Neural progenitor cell (in vitro differentiated cells): ENCODE data around the gene FSCN2. TPM values are rescaled to one million over a fixed set of nuclear protein-coding genes. Genes with fewer than 3 reads are reported as not detected.

Source experiments
- DNase-seq: peaks from one replicate; pipeline ENCODE4 v3.0.0-alpha.2; 2016; ENCODE audit warnings: low spot score
- H2AFZ ChIP-seq: fragments of 200-600 bp; sonication (generic); replicated peaks from 2 replicates; pipeline ENCODE4 v1.6.1; 2016; ENCODE audit warnings: antibody characterized with exemption
- H3F3A ChIP-seq: fragments of 200-600 bp; sonication (generic); 2 replicates; pipeline ENCODE4 v1.6.1; 2016; ENCODE audit warnings: antibody characterized with exemption, low read depth
- H3K27ac ChIP-seq: fragments of 200-600 bp; sonication (generic); 2 replicates; pipeline ENCODE4 v1.5.1; 2016; ENCODE audit warnings: mild to moderate bottlenecking
- H3K27me3 ChIP-seq: fragments of 200-600 bp; sonication (generic); 2 replicates; pipeline ENCODE4 v1.6.1; 2016; ENCODE audit warnings: mild to moderate bottlenecking, moderate library complexity
- H3K36me3 ChIP-seq: fragments of 200-600 bp; sonication (generic); 2 replicates; pipeline ENCODE4 v1.5.1; 2016
- H3K4me1 ChIP-seq: fragments of 200-600 bp; sonication (generic); 2 replicates; pipeline ENCODE4 v1.6.1; 2016; ENCODE audit warnings: mixed run types
- H3K4me2 ChIP-seq: fragments of 200-600 bp; sonication (generic); 2 replicates; pipeline ENCODE4 v1.6.1; 2016
- H3K4me3 ChIP-seq: fragments of 200-600 bp; sonication (generic); 2 replicates; pipeline ENCODE4 v1.5.1; 2016
- H3K79me2 ChIP-seq: fragments of 200-600 bp; sonication (generic); 2 replicates; pipeline ENCODE4 v1.6.1; 2016; ENCODE audit warnings: low read depth
- H3K9ac ChIP-seq: fragments of 200-600 bp; sonication (generic); 2 replicates; pipeline ENCODE4 v1.6.1; 2016
- H3K9me3 ChIP-seq: fragments of 200-600 bp; sonication (generic); 2 replicates; pipeline ENCODE4 v1.5.1; 2016; ENCODE audit warnings: low read depth
- H4K20me1 ChIP-seq: fragments of 200-600 bp; sonication (generic); 2 replicates; pipeline ENCODE4 v1.6.1; 2016; ENCODE audit warnings: low read depth
- H3K27ac Mint-ChIP-seq: 3 replicates; pipeline ENCODE4 v1.8.0; 2021; ENCODE audit warnings: mixed read lengths
- H3K27me3 Mint-ChIP-seq: 2 replicates; pipeline ENCODE4 v1.8.0; 2022; ENCODE audit warnings: low read depth, mild to moderate bottlenecking, inconsistent platforms, moderate library complexity, mixed read lengths; ENCODE audit not compliant: insufficient read depth
- H3K36me3 Mint-ChIP-seq: 3 replicates; pipeline ENCODE4 v1.8.0; 2021; ENCODE audit warnings: mixed read lengths
- H3K4me1 Mint-ChIP-seq: 3 replicates; pipeline ENCODE4 v1.8.0; 2021; ENCODE audit warnings: mixed read lengths
- H3K4me3 Mint-ChIP-seq: 3 replicates; pipeline ENCODE4 v1.8.0; 2021; ENCODE audit warnings: mild to moderate bottlenecking, moderate library complexity, mixed read lengths
- H3K9me3 Mint-ChIP-seq: 3 replicates; pipeline ENCODE4 v1.8.0; 2020; ENCODE audit warnings: mixed read lengths
- EZH2 ChIP-seq: fragments of 200-600 bp; sonication (generic); IDR thresholded peaks from 2 replicates; pipeline ENCODE4 v1.6.1; 2017; ENCODE audit warnings: antibody characterized with exemption, mild to moderate bottlenecking, moderate library complexity
- EZH2phosphoT487 ChIP-seq: fragments of 200-600 bp; sonication (generic); IDR thresholded peaks from 2 replicates; pipeline ENCODE4 v1.6.1; 2017; ENCODE audit warnings: antibody characterized with exemption
- total RNA-seq: library from RNA; depleted of rRNA; stranded (reverse); fragments of >200 nt; gene quantifications from 2 replicates; pipeline ENCODE4 v1.2.3, GENCODE V29; 2015; ENCODE audit warnings: low replicate concordance
- TF ChIP-seq, protein P1 (sequence below): fragments of 200-600 bp; sonication (generic); IDR thresholded peaks from 2 replicates; pipeline ENCODE4 v1.5.1; 2017; ENCODE audit warnings: antibody characterized with exemption, mild to moderate bottlenecking

The FSCN2 gene
- total RNA-seq, 1 donor from 2014 or later, result not detected

DNA sequence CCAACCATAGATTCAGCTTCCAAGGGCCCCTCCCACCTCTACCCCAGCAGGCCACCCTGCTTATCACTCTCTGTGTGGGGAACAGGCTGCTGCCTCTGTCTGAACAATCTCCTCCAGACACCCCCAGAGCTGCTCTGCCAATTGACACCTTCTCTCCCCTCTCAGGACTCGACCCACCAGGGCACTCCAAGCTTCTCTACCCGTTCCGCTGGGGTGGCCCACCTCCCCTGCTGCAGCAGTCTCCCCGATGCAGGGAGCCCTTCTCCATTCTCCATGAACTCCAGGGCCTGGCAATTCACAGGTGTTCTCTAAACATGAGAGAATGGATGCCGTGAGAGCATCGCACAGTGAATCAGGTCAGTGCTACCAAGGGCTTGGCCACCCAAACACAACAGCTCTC, 52.3 kb downstream of the FSCN2 start:
- H3K4me3 Mint-ChIP-seq, result no peak overlapping the region
- Histone ChIP-seq H3K27ac (no peak overlapping the region), H3K4me3 (no peak overlapping the region), H3K9me3 (no peaks in the 10 kb centered on the region), H3K36me3 (peaks cover 5% of the 10 kb centered on the region), H3K4me2 (no peak overlapping the region), H3K79me2 (no peaks in the 10 kb centered on the region), H3K27me3 (no peaks in the 10 kb centered on the region), H3K4me1 (no peaks in the 10 kb centered on the region), H3F3A (no peaks in the 10 kb centered on the region), H3K9ac (peak overlapping the region; percentile 42), H4K20me1 (peaks cover 5% of the 10 kb centered on the region), H2AFZ (no peak overlapping the region)
- H3K4me1 Mint-ChIP-seq, result peaks cover 3% of the 10 kb centered on the region
- peaks cover 22% of the 10 kb centered on the region for H3K36me3 Mint-ChIP-seq
- H3K27me3 Mint-ChIP-seq, result peaks cover 11% of the 10 kb centered on the region
- peak overlapping the region; percentile 64 for H3K27ac Mint-ChIP-seq
- no peaks in the 10 kb centered on the region for H3K9me3 Mint-ChIP-seq
- no peak for DNase-seq
- TF ChIP-seq EZH2, result no peak
- no peak for TF ChIP-seq EZH2phosphoT487
- TF ChIP-seq, protein P1, sequence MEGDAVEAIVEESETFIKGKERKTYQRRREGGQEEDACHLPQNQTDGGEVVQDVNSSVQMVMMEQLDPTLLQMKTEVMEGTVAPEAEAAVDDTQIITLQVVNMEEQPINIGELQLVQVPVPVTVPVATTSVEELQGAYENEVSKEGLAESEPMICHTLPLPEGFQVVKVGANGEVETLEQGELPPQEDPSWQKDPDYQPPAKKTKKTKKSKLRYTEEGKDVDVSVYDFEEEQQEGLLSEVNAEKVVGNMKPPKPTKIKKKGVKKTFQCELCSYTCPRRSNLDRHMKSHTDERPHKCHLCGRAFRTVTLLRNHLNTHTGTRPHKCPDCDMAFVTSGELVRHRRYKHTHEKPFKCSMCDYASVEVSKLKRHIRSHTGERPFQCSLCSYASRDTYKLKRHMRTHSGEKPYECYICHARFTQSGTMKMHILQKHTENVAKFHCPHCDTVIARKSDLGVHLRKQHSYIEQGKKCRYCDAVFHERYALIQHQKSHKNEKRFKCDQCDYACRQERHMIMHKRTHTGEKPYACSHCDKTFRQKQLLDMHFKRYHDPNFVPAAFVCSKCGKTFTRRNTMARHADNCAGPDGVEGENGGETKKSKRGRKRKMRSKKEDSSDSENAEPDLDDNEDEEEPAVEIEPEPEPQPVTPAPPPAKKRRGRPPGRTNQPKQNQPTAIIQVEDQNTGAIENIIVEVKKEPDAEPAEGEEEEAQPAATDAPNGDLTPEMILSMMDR, result no peak

DNA sequence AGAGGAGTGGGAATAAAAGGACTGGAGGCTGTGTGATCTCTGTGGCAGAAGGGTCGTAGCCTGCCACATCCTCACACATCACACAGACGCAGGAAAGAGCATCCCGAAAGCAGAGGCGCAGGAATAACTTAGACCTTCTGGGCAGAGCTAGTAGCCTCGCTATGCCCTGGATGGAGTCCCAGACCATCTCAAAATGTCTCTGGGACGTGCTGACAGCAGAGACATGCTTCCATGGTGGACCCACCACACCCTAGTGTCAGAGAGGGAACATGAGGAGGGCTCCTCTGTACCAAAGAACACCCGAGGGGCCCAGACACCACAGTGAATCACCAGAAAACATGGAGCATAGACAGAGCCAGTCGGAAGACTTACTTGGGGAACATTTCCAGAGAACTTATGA, 53.6 kb downstream of the FSCN2 start:
- no peak overlapping the region for H2AFZ ChIP-seq
- H3K9me3 Mint-ChIP-seq, result no peaks in the 10 kb centered on the region
- no peaks in the 10 kb centered on the region for H3F3A ChIP-seq
- H3K36me3 Mint-ChIP-seq, result peaks cover 26% of the 10 kb centered on the region
- no peak overlapping the region for H3K27ac Mint-ChIP-seq
- H4K20me1 ChIP-seq, result peaks cover 5% of the 10 kb centered on the region
- H3K4me3 ChIP-seq, result no peak overlapping the region
- H3K4me1 Mint-ChIP-seq, result peaks cover 3% of the 10 kb centered on the region
- no peak overlapping the region for H3K9ac ChIP-seq
- H3K9me3 ChIP-seq, result no peaks in the 10 kb centered on the region
- DNase-seq, result no peak
- no peaks in the 10 kb centered on the region for H3K36me3 ChIP-seq
- peaks cover 11% of the 10 kb centered on the region for H3K27me3 Mint-ChIP-seq
- H3K4me1 ChIP-seq, result no peaks in the 10 kb centered on the region
- no peak overlapping the region for H3K27ac ChIP-seq
- H3K4me3 Mint-ChIP-seq, result no peak overlapping the region
- TF ChIP-seq, protein P1, result no peak
- TF ChIP-seq EZH2 (no peak), EZH2phosphoT487 (no peak)
- H3K79me2 ChIP-seq, result no peaks in the 10 kb centered on the region
- H3K27me3 ChIP-seq, result no peaks in the 10 kb centered on the region
- no peak overlapping the region for H3K4me2 ChIP-seq

DNA sequence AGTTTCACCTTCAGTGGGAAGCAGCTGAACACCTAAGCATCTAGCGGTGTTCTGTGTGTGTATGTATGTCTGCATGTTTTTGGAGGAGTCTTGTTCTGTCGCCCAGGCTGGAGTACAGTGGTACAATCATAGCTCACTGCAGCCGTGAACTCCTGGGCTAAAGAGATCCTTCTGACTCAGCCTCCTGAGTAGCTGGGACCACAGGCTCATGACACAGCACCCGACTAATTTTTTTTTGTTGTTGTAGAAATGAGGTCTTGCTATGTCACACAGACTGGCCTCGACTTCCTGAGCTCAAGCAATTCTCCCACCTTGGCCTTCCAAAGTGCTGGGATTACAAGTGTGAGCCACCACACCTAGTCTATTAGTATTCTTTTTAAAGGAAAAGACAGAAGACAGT, 54.2 kb downstream of the FSCN2 start:
- Histone ChIP-seq H3K4me1 (no peaks in the 10 kb centered on the region), H3K27me3 (no peaks in the 10 kb centered on the region), H4K20me1 (peaks cover 5% of the 10 kb centered on the region), H3K9ac (no peak overlapping the region), H2AFZ (no peak overlapping the region), H3K4me2 (no peak overlapping the region), H3K9me3 (no peaks in the 10 kb centered on the region), H3F3A (no peaks in the 10 kb centered on the region), H3K36me3 (no peaks in the 10 kb centered on the region), H3K79me2 (no peaks in the 10 kb centered on the region), H3K27ac (no peak overlapping the region), H3K4me3 (no peak overlapping the region)
- DNase-seq, result no peak
- Mint-ChIP-seq H3K36me3 (peaks cover 27% of the 10 kb centered on the region), H3K4me3 (no peak overlapping the region), H3K27me3 (peaks cover 11% of the 10 kb centered on the region), H3K27ac (no peak overlapping the region), H3K9me3 (no peaks in the 10 kb centered on the region), H3K4me1 (peaks cover 3% of the 10 kb centered on the region)
- TF ChIP-seq EZH2 (no peak), EZH2phosphoT487 (no peak)
- TF ChIP-seq, protein P1, result no peak
